Measurements from ENCODE around the gene MYO1A.

GRCh38 chr12:57066245-57066644 lies 16.3 kb upstream of the MYO1A start:
- TF ChIP-seq CTCF (IDR thresholded peaks at IDR 0.05) = no peak
- TF ChIP-seq BCL3 (IDR thresholded peaks at IDR 0.05) = no peak
- no peak for TF ChIP-seq MAX (IDR thresholded peaks at IDR 0.05)
- TF ChIP-seq CHD2 (IDR thresholded peaks at IDR 0.05; ENCODE audit: low read length, partially characterized antibody) = no peak
- TF ChIP-seq RAD21 (conservative IDR thresholded peaks at IDR 0.05 in 1 of 2, IDR thresholded peaks at IDR 0.05 in 1 of 2) = no peak
- no peak for TF ChIP-seq REST (IDR thresholded peaks at IDR 0.05)
- no peak for TF ChIP-seq POLR2A (IDR thresholded peaks at IDR 0.05; ENCODE audit: low read length)
- TF ChIP-seq SMC3 (IDR thresholded peaks at IDR 0.05) = no peak
- no peak for TF ChIP-seq EP300 (IDR thresholded peaks at IDR 0.05)
- no peak for TF ChIP-seq RCOR1 (IDR thresholded peaks at IDR 0.05; ENCODE audit: low read depth, low read length)
